NCI-H128 (cell line): ENCODE results near the gene MUC5B.
A peak's percentile ranks its signal among the peaks of the same experiment; 100 is the strongest.

ENCODE experiments used
- DNase-seq: peaks from one replicate; lab custom pipeline; 2025; ENCODE audit not compliant: unreplicated experiment; lab: John Stamatoyannopoulos, UW

Gene MUC5B

DNA sequence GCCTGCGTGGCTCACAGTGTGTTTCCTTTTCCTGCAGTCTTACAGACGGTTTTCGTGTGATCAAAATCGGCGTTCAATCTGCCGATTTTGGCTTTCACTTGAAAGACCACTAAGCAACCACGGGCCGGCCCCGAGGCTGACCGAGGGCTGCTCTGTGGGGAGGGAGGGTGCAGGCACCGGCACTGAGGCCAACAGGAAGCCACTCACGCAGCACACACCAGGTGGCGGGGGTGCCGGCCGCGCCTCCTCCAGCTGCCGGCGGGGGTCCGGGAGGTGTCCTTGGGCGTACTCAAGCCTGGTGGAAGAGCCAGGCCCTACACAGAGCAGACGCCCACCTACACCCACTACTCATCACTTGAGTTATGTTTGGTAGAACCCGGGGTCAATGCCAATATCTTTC, 72.2 kb downstream of the MUC5B start:
- DNase-seq = no peak

DNA sequence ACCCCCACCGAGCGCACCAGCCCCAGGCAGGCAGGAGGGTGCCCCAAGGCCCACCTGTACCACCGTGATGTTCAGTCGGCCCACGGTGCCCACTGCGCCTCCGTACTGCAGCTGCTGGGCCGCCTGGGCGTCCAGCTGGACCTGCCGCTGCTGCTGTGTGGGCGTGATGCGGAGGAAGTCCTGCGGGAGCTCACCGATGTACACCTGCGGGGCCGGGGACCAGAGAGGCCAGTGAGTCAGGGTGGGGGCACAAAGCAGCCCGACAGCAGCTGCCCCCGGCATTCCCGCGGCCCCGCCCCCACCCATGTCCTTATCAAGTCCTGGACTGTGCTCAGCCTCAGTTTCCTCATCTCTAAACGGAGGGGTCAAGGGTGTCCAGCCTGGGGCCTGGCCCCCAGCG, 72.7 kb downstream of the MUC5B start:
- no peak for DNase-seq

DNA sequence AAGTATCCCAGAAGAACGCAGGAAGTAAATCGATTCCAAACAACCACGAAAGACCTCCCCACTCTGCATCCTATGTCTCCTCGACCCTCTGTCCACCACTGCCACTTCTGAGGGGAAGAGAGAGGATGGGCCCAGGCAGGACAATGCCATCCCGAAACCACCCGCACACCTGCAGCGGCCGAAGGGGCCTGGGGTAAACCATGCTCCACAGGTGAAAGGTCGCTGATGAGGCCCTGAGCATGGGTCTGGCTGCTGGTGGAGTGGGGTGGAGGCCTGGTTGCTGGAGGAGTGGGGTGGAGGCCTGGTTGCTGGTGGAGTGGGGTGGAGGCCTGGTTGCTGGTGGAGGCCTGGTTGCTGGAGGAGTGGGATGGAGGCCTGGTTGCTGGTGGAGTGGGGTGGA, 73.4 kb downstream of the MUC5B start:
- no peak for DNase-seq

DNA sequence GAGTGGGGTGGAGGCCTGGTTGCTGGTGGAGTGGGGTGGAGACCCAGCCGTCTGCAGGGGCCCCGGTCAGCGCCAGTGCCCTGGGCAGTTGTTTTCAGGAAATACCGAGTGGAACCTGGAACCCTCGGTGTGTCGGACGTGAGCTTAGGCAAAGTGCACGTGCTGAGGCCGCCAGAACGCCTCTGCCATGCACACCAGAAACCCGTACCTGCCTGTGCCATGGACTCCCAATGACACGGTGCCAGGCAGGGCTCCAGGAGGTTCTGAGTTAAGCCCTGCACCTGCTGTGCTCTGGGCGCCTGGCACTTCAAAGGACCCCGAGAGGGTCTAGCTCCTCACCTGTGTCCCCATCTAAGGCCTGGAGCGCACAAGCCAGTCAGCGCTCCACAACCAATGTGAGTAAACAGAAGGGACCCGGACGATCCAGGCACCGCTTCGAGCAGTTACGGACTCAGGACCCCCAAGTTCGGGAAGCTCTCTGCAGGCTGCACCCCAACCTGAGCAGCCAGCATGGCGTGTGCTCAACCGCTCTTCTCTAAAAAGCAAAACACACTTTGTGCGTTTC, 74.2 kb downstream of the MUC5B start:
- no peak for DNase-seq

DNA sequence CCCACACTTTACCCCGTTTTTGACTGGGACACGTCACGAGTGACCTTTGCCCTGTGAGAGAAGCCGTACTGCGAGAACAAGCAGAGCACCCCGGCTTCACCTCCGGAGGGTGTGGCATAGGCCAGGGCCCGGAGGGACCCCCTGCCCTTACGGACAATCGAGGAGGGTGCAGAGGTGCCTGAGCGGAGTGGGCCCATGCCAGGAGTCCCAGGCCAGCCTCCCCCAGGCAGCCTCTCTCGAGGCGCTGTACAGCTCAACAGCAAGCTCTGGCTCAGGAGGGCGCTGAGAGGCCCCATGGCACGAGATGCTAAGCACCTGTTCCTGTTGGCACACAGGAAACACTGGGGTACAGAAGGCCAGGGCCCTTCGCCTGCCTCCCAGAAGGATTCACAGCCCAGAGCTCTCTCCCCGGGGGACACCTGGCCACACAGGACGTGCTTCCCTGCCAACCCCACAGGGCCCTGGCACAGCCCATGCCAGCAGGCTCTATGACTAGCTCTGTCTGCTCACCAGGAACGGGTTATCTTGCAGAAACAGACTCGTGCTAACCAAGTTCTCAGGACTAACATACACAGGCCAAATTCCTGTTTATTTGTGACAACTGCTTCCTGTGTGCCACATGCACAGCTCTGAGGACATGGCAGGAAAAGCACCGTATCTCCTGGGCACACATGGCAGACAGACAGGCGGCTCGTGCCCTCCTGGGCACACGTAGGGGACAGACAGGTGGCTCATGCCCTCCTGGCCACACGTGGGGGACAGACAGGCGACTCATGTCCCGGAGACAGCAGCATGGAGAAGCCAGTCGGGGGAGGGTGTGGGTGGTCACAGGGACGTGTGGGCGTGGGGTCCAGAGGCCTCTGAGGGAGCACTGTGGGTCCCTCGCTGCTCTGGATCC, 75.0 kb downstream of the MUC5B start:
- no peak for DNase-seq

DNA sequence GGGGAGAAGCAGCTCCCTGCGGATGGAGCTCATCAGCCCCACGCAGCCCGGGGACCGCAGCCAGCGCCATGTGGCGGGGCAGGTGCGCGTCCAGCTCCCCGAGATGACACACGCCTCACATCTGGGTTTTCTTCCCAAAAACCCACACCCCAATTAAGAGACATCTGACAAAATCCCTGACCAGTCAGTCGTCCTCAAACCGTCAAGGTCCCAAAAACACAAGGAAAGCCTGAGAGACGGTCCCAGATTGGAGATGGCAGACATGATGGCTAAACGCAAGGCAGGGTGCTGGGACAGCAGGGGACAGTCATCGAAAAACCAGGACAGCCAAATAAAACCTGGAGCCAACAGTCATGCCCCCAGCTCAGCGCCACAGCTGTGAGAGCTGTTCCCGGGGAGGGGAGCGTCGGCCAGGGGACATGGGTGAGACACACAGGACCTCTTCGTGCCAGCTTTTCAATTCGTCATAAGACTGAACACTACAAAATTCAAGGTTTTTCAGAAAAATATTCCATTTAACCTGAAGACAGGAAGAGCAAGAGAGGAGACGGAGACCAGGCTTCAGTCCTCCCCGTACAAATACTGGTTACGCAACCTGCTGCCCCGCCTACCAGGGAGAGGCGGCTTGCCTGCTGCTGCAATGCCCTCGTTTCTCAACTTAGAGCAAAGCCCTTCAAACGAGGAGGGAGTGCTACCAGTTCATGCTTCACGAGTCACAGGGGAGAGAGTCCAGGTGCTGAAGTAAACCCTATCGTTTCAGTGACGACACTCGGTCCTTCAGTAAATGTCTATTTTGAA, 76.0 kb downstream of the MUC5B start:
- peak; percentile 49 for DNase-seq

DNA sequence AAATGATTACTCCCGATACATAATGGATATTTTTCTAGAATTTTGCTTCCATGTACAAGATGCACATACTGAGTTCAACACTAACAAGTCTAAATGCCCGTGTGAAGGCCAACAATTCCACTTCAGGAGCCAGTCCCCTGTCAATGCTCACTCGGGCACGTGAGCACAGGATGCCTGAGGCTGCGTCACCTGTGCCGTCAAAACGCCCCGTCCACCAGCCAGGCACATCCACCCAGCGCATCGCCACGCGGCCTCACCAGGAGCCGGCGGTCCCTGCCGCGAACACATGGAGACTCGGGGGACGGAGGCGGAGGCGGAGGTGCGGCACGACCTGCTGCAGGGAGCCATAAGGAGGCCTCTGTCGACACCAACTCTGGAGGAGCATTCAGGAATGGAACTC, 76.8 kb downstream of the MUC5B start:
- DNase-seq = no peak

DNA sequence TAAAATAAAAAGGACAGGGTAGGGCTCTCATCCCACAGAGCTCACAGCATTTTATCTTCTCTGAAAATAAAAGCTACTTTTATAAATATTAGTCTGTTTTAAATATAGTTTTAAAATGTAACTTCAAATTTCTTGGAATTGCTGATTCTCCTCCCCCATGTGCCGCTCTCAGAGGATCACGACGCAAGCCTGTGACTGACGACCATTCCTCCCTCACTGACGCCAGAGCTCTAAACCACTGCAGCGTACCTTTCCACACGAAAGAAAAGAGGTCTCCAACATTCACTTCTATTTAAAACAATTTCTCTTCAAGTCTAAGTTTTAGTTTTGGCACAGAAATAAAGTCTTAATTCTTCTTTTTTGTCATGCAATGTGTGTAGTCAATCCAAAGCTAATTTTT, 77.3 kb downstream of the MUC5B start:
- no peak for DNase-seq

DNA sequence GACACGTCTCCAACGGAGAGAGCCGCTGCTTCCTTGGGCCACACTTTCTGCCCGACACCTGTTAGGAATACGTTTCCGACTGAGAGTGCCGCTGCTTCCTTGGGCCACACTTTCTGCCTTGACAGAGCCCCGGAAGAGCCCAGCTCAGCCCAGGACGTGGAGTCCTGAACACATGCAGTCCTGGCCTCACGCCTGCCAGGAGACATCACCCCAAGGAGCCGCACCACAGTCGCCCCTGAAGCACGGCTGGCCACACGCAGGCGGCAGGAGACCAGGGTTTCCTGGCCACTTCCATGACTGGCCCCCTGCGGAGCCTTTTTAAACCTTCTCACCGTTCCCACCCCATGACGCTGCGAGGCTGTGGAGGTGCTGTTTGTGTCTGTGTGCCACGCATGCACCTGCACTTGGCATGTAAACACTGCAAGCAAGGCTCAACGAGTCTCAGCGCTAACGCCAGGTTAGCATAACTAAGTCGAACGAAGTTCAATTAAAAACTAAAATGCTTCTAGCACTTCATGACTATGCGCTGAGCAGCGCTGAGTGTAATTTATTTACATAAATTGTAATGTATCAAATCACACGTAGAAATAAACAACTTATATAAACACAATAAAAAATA, 77.8 kb downstream of the MUC5B start:
- no peak for DNase-seq

DNA sequence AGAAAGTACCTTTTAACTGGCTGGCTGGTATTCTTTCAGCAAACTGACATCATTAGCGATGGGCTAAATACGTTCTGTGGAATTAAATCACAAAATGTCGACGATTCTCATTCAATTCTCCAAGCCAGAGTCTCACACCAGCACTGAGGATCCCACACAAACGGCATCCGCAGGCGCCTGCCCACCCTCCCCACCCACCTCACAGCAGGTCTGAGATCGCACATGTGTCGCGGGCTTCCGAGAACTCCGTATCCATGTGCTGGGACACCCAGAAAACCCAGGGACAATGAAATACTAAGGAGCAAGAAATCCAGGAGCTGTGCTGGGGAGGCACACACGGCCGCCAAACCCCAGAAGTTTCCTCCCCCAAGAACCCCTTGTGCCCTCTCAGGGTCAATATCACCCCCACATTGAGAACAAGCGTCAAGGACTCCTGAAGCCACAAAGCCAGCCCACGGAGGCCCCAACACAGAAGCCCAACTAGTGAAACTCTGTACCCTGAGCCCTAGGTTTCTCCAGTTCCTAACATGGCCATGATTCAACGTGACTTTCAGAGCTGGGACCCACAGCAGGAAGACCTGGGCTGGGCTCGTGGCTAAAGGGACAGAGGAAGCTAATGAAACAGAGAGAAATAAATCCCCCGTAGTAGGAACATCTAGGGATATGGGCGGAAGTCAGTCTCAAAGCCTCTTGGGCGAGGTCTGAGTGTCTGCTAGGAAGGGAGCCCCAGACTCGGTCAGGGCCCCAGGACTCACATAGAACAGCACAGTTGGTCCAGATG, 78.5 kb downstream of the MUC5B start:
- no peak for DNase-seq

DNA sequence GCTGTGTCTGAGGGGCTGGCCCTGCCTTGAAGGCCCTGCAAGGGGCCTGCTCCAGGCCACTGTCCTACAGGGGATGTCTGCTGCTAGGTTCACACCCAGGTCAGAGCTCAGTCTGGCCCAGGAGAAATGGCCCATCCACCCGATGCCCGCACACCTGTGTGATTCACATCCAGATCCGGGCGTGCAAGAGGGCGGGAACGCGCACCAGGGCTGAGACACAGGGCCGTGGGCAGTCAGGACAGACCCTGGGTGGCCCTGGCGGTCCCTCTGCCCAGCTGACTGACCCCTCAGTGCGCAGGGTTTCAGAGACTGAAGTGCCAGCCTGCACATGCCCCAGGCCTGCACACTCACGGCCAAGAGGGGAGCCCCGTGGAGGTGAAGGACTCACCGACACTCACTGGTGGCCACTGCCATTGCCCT, 79.2 kb downstream of the MUC5B start:
- no peak for DNase-seq

DNA sequence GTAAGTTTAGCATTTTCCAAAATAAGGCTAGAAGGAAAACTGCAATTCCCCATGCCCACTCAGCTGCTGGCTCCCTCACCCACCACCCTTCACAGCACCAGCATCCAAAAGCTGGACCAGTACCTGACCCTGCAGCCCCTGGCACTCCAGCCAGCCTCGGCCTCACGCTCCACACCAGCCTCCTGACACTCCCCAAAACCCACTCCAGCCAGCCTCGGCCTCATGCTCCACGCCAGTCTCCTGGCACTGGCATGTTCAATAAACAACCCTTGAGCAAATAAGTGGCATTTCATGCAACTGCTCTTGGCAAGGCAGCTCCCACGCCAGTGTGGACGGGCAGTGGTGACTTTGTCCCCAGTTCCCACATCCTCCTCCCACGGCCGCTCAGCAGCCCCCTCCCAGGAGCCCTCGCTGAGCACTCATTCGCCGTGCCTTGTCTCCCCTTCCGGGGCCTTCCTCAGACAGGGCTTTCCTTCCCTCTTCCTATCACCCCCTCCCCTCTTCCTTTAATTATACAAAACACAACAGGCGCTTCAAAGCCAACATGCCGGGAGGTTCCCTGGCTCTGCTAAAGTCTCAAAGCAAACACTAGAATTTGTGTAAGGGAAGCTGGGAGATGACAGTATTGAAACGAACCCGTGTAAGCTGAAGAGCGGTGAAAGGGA, 79.7 kb downstream of the MUC5B start:
- no peak for DNase-seq

DNA sequence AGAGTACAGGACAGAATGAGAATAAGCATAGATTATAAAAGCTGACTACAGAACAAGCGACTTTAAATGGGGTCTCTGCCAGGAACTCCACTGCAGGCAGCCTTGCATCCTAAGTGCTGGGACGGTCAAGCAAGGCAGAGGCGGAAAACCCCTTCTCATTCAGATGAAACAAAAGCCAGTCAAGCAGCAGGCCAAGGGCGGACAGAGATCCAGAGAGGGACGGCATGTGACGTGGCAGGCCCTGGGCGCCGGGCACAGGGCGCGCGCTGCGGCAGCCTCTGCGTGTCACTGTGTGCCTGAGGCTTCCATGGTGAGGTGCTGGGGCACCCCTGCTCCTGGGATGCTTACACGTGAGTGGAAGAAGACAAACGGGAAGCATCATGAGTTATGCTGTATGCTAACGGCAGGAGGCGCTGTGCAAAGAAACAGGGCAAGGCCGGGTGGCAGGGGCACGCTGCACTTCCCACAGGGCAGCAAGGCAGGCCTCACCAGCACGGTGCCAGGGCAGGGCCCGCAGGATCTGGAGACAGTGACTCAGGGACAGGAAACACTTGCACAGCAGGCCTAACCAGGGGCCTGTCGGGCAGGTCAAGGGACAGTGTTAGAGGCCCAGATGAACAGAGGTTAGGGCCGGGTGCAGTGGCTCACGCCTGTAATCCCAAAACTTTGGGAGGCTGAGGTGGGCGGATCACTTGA, 80.4 kb downstream of the MUC5B start:
- no peak for DNase-seq

DNA sequence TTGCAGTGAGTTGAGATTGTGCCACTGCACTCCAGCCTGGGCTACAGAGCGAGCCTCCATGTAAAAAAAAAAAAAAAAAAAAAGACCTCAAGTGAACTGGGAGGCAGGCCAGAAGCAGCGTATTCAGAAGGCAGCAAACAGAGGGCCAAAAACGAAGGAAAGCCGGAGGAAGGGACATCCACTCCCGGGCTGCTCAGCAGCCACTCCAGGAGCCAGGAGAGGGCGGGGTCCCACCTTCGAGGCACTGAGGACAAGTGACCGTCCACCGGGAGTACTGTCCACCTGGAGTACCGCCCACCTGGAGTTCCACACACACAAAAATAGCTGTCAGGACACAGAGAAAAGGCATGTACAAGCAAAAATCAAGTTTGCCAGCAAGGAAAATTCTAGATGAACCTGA, 81.1 kb downstream of the MUC5B start:
- DNase-seq = no peak

DNA sequence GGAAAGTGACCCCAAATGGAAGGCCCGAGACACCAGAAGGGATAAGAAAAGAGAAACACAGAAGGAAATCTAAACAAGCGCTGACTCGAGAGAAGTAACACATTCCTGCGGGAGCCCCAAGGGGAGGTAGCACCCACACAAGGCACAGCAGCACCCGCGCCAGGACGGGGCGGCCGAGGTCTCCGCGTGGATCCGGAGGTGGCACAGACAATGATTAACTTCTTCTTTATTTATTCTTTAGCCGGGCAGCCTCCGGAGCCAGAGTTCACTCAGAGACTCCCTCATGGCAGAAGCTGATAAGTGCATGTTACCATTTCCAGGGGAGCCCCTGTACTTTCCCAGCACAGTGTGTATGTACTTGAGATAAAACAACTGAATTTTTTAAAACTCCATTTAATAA, 81.5 kb downstream of the MUC5B start:
- DNase-seq = no peak

DNA sequence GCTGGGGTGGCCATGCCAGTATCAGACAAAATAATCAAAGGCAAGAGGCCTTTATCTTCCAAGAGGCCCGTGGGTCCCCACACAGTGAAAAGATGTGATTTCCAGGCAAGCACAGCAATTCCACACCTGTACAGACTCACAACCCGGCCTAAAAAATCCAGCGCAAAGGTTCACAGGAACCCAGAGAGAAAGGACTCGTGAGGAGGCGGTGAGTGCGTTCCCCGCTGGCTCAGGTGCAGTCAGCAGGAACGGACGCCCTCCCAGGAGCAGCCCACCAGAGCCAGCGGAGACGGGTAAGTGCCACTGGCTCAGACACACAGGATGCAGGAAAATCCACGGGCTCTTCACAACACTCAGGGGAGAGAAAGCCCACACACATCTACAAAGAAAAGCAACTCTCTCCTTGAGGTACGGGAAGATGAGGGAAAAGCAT, 82.2 kb downstream of the MUC5B start:
- no peak for DNase-seq

DNA sequence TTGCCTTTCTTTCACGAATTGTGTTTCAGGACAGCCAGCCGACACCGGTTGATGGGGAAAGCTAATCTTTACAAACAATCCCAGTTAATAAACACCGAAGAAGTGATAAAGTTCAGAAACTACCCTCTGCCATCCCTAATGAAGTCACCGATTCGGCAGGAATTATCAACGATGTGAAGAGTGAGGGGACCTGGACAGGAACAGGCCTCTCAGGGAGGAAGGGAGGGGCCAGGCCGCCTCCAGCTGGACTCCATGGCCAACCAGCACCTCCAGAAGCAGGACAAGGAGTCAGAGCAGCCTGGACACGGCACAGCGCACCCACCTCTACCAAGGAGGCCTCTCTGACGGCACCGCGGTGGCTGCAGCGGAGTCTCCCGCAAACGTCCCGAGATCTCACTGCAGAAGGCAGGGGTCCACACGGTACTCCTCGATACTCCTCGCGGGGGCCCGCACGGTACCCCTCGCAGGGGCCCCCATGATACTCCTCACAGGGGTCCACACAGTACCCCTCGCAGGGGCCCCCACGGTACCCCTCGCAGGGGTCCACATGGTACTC, 82.7 kb downstream of the MUC5B start:
- DNase-seq = no peak

DNA sequence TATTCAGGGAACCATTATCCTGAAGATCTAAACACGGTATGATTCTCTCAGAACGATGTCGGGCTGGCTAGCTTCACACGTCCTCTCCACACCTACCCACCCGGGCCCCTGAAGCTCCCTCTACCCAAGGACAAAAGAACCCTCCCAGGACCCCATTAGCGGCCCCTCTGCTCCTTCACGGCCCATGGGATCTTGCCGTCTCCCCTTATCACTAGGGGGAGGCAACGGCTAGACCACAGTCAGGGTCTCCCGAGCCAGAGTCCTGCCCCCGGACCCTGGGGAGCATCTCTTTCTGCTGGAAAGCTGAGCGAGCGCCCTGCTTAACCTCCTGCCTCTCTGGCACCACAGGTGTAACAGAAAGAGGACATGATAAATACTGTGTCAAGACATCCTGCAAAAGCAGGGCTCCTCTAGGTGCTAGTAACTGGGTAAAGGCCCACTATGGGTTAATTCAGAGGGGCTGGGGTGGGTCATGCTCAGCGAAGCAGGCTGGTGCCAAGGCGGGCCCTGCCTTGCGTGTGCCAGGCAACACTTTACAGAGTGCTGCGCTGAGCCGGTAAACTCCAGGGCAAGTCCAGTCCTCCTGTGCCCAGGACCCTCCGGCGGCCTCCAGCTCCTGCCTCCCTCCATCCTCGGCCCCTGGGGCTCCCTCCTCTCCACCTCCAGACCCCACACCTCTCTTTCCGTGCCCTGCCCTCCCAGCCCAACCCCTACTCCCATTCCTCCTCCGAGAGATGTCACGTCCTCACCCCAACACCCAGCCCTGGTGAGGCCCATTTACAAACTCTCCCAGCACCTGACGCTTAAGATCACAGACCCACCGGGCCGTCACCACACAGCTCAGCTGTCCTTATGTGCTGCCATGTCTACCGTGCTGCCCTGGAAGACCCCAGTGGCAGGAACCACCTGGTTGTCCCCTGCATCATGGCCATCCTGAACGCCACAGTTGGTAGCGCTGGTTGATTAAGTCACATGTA, 83.6 kb downstream of the MUC5B start:
- no peak for DNase-seq
